SK-N-SH treated with all-trans-retinoic acid at 6 μM for 48 hours (cell line): ENCODE measurements around the gene IQCH.

Experiments
- BACH2 ChIP-seq: fragments of 250-450 bp; sonication (Bioruptor Pico); IDR thresholded peaks from 2 replicates; pipeline ENCODE4 v1.9.0; 2021; ENCODE audit warnings: mild to moderate bottlenecking, borderline replicate concordance
- OSR1 ChIP-seq: fragments of 250-450 bp; sonication (Bioruptor Pico); IDR thresholded peaks from 2 replicates; pipeline ENCODE4 v1.8.0; 2022; ENCODE audit warnings: moderate library complexity, mild to moderate bottlenecking, inconsistent platforms
- TCF4 ChIP-seq: fragments of 250-450 bp; sonication (Bioruptor Pico); IDR thresholded peaks from 2 replicates; pipeline ENCODE4 v1.8.0; 2021; ENCODE audit warnings: mild to moderate bottlenecking, moderate library complexity, borderline replicate concordance
- TOX ChIP-seq: fragments of 250-450 bp; sonication (Bioruptor Pico); IDR thresholded peaks from 2 replicates; pipeline ENCODE4 v1.8.0; 2021; ENCODE audit warnings: mild to moderate bottlenecking, moderate library complexity, borderline replicate concordance
- TF ChIP-seq, protein P1 (sequence below): fragments of 250-450 bp; sonication (Bioruptor Pico); IDR thresholded peaks from 2 replicates; pipeline ENCODE4 v1.5.1; 2020; ENCODE audit warnings: low read depth, mild to moderate bottlenecking, moderate library complexity

DNA sequence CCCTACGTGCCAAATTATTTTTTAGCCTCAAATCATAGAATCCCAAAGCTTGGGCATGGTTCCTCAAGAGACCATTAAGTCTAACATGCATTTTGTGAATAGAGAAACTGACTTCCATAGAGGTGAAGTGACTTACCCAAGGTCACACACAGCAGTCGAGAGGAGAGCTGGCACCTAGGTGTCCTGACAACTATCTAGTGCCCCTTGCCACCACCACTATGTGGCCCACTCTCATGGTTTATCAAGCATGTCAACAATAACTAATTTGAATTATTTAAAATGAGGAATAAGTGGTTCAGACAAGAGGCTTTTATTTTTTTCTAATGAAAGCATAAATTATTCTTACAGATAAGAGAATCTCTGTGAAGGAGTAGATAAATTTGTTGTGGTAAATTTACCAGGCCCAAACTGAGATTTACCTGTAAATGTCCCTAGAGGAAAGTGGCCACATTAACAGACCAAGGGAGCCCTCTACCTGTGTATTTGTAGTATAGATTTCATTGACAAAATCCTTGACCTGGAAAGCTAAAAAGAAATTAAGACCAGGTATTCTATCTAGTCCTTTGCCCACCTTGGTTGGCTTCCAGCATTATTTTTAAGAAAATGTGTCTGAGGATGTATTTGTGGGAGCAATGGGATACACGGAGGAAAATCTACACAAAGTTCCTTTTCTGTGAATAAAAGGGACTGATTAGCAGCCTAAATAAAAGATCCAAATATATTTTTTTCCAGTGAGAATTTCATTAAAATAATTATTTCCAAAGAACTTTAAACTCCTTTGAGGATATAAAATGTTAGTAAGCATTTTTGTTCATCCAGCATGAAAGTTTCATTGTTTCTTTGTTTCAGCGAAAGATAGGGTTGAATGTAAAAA lies 49.1 kb downstream of the IQCH start:
- TF ChIP-seq TCF4 (CRISPR knock-in tag) (no peak), OSR1 (CRISPR knock-in tag) (no peak), BACH2 (no peak), TOX (CRISPR knock-in tag) (no peak)
- TF ChIP-seq, protein P1, sequence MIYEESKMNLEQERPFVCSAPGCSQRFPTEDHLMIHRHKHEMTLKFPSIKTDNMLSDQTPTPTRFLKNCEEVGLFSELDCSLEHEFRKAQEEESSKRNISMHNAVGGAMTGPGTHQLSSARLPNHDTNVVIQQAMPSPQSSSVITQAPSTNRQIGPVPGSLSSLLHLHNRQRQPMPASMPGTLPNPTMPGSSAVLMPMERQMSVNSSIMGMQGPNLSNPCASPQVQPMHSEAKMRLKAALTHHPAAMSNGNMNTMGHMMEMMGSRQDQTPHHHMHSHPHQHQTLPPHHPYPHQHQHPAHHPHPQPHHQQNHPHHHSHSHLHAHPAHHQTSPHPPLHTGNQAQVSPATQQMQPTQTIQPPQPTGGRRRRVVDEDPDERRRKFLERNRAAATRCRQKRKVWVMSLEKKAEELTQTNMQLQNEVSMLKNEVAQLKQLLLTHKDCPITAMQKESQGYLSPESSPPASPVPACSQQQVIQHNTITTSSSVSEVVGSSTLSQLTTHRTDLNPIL (CRISPR knock-in tag), result no peak
